D721Med (cell line): ENCODE data around the gene HARS1.
"Not testable (repeated sequence)": the region's sequence is repeated elsewhere in the genome, so short reads cannot be mapped to it uniquely, and the experiment has no call there.

Experiments used
- DNase-seq: peaks from one replicate; pipeline ENCODE4 v3.0.0; 2011; ENCODE audit warnings: low spot score; ENCODE audit not compliant: insufficient read length
- FAIRE-seq: peaks from 2 replicates; lab custom pipeline; 2011; peaks lifted over from hg19 to GRCh38; lab: Jason Lieb, UNC
- CTCF ChIP-seq: IDR thresholded peaks from 2 replicates; pipeline ENCODE4 v1.5.1; 2012; ENCODE audit warnings: mild to moderate bottlenecking, control low read depth; ENCODE audit not compliant: insufficient read depth; ENCODE audit errors: missing control alignments

Gene HARS1

DNA sequence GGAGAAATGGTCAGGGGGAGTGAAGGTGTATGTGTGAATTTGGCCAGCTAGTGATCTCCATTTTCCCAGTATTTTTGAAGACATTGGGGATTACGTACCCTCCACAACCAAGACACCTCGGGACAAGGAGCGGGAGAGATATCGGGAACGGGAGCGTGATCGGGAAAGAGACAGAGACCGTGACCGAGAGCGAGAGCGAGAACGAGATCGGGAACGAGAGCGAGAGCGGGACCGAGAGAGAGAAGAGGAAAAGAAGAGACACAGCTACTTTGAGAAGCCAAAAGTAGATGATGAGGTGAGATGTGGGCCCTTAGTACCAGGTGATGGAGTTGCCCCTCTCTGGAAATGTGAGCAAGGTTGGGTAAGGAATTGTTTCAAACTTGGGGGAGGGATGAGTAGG is 32.3 kb downstream of the HARS1 start:
- no peak for FAIRE-seq
- DNase-seq: no peak
- TF ChIP-seq CTCF: no peak

DNA sequence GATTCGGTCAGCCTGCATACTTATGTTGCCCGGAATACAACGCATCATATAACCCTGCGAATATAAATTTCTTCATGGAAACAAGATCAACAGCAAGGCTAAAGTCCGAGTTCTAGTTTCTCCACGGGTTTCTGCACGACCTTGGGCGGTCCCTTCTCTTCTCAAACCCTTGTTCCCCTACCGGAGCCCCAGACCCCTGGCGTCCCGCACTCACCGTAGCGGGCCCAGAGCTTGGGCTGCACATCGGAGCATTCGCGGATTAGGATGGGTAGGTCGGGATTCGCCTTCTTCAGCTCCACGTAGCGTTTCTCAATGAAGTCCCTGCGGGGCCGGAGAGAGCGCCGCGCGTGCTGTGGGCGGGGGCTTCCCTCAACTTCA is 44.1 kb downstream of the HARS1 start:
- FAIRE-seq (no peak), DNase-seq (no peak)
- TF ChIP-seq CTCF: no peak

GRCh38 chr5:140642718-140643117 is 48.5 kb downstream of the HARS1 start:
- TF ChIP-seq CTCF: no peak
- DNase-seq: no peak
- no peak for FAIRE-seq

DNA sequence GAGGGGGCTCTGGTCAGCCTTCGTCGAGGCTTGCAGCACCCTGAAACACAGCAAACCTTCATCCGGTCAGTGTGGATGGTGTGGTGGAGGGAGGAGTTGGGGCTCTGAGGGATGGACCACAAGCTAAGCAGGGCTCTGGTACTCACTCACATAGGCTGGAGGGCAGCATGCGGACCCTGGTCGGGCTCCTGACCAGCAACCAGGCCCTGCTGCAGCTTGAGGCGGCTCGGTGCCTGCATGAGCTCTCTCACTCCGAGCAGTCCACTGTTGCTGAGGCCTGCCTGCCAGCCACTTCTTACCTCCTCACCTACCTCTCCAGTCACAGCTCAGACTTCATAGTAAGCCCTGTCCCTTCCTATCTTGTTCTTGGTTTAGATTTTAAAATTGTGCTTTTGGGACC is 49.5 kb downstream of the HARS1 start:
- FAIRE-seq (no peak), DNase-seq (no peak)
- TF ChIP-seq CTCF: no peak

DNA sequence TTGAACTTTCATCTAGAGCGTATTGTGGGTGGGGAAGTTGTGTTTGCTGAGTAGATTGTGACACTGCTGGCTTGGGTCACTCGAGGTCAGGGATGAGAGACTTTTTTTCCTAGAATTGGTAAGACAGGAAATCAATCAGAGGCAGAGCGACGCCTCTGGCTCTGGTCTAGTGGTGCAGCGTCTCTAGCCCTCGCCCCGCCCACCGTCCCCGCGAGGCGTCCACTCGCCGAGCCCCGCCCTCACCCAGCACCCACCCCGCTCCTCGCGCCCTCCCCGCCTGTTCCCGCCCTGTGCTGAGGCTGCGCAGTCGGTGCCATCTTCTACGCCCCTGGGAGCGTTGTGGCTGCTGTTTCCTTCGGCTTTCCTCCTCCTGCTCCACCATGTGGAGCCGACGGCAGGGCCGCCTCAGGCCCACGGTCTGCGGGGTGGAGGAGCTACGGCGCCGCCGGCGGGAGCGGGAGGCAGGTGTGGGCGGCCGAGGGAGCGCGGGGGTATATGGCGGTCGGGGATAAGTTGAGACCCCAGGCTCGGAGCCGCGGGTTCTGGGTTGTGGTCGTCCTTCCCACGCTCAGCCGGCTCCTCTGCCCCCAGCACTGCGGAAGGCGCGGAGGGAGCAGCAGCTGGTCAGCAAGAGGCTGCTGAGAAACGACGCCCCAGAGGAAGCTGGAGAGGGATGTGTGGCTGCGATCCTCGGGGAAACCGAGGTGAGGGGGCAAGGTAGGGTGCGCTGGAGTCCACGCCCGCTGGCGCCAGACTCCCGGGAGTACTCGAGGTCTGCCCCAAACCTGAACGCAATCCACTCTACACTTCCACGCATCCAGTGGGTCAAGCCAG is 51.8 kb downstream of the HARS1 start, which contains the start of gene TMCO6:
TSS of gene TMCO6 (plus strand) at position 304 of the 834 bp plus-strand sequence. CDS start at position 381, 77 bp downstream.
- peak; percentile 42 for TF ChIP-seq CTCF
- FAIRE-seq: no peak

DNA sequence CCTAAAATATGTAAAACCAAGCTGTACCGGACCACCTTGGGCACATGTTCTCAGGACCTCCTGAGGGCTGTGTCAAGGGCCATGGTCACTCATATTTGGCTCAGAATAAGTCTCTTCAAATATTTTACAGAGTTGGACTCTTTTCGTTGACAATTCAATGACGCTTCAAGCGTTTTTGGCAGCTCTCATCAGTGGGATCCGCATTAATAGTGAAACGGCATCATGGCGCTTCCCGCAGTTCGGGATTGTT is 52.3 kb downstream of the HARS1 start:
- not testable (repeated sequence) for DNase-seq, FAIRE-seq

More for the DNA sequence above, 51.8 kb downstream of the HARS1 start, which contains the start of gene TMCO6:
- DNase-seq: peak; percentile 94

DNA sequence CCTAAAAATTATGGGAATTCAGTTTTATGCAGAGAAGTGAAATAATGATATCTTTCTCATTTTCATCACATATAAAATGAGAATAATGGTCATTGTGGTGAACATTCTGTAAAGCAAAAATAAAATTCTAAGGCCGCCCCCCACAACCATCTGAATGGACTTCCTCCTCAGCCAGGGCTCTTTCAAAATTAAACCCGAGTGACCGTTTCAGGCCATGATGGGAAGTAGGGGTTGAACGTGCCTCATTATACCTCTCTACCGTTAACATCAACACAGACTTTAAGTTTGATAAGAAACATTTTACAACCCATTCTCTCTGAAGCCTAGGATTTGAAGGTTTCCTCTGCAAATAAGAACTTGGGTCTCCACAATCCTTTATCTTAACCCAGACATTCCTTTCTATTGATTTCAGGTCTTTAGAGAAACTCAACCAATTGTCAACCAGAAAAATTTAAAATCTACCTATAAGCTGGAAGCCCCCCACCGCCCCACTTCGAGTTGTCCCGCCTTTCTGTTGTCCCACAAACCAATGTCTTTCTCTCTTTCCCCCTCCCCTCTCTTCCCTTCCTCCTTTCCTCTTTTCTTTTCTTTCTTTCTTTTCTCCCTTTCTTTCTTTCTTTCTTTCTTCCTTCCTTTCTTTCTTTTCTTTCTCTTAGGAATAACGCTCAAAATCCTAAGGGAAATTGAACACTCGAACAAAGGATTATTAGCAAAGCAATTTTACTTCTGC is 53.6 kb downstream of the HARS1 start:
- no peak for FAIRE-seq
- no peak for TF ChIP-seq CTCF
- no peak for DNase-seq
